PC-9 (cell line): ENCODE measurements around the gene GSN.

Experiments
- EZH2 ChIP-seq: fragments of 200-600 bp; sonication (generic); IDR thresholded peaks from 2 replicates; pipeline ENCODE4 v1.8.0; 2017; ENCODE audit warnings: antibody characterized with exemption, low read depth
- TF ChIP-seq, protein P1 (sequence below): fragments of 200-600 bp; sonication (generic); conservative IDR thresholded peaks from 2 replicates; pipeline ENCODE4 v1.6.1; 2017; ENCODE audit warnings: mixed run types, antibody characterized with exemption, mild to moderate bottlenecking, moderate library complexity

DNA sequence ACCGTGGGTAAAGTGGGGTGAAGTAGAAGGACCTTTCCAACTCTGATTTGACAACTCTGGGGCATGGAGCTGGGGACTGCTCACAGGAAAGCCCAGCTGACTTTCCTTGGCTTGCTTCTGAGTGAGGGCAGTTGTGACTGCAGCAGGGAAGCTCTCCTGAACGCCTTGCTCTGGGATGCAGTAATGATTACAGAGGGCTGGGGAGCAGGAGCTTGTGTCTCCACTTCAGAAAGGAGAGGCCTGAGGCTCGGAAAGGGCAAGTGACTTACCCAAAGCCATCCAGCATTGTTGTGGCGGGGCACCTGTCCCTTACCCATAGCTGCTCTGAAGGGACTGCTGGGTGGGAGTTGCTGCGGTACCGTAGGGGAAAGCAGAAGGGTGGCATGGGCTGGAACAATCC lies 41.2 kb downstream of the GSN start:
- TF ChIP-seq, protein P1, sequence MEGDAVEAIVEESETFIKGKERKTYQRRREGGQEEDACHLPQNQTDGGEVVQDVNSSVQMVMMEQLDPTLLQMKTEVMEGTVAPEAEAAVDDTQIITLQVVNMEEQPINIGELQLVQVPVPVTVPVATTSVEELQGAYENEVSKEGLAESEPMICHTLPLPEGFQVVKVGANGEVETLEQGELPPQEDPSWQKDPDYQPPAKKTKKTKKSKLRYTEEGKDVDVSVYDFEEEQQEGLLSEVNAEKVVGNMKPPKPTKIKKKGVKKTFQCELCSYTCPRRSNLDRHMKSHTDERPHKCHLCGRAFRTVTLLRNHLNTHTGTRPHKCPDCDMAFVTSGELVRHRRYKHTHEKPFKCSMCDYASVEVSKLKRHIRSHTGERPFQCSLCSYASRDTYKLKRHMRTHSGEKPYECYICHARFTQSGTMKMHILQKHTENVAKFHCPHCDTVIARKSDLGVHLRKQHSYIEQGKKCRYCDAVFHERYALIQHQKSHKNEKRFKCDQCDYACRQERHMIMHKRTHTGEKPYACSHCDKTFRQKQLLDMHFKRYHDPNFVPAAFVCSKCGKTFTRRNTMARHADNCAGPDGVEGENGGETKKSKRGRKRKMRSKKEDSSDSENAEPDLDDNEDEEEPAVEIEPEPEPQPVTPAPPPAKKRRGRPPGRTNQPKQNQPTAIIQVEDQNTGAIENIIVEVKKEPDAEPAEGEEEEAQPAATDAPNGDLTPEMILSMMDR, result no peak
- TF ChIP-seq EZH2, result no peak
